NCI-H2029 (cell line): Measurements from ENCODE around the gene LCN12.

Experiments used
- DNase-seq: peaks from one replicate; lab custom pipeline; 2025; lab: John Stamatoyannopoulos, UW

Gene LCN12

DNA sequence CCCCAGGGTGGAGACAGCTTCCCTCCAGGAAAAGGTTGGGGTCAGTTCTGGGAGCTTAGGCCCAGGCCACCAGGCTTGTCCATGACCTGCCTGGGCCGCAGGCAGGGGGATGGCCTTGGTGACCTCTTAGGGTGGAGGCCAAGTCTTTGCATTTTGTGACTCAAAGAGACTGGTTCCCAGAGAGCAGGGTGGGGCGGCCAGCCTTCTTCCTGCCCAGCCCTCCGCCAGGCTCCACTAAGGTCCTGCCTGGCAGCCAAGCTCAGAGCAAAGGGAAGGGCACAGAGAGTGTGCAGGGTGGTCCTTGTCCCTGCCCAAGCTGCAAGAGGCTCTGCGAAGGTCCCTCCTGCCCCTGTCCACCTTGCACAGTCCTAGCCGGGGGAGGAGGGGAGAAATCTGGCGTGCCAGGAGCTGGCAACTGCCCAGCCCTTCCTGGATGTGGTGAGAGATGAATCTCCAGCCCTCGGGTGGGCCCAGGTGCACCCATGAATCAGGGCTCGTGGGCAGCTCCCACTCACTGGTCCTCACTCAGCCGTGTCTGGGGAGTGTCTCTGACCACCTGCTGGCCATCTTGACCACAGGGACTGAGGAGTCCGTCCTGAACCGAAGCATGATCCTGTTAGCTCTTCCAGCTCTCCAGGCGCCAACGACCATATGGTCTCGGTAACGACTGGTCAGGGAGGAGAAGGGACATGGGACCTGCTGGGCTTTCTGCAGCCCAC, 22.9 kb downstream of the LCN12 start:
- DNase-seq, result no peak

DNA sequence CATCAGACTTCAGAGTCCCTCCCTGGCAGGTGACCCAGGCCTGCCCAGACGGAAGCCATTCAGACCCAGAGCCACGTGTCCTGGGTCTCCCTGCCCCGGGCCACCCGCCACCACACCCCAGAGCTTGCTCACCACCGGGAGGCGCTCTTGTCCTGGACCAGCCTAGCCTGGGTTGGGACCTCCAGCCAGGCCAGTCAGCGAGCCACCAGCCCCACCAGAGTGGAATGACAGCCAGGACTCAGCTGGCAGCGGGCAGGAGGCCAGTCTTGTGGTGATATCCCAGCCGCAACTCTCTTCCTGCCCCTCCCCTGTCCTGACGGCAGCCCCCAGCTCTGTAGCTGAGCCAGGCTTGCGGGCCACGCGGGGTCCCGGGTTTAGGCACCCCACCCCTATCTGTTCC, 23.6 kb downstream of the LCN12 start:
- DNase-seq, result no peak

DNA sequence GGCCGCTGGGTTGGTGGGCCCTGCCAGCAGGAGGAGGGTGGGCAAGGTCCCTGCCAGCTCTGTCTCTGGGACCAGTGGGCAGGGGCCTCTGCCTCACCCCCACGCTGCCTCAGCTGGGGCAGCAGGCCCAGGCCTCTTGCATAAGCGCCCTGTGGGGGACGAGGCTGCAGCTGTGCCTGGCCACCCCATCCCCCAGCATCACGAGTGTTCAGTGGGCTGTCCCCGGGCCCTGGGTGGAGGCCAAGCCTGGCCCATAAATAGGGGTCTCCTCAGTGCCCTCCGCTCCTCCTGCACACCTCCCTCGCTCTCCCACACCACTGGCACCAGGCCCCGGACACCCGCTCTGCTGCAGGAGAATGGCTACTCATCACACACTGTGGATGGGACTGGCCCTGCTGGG, 25.1 kb downstream of the LCN12 start, which contains the start of gene PTGDS:
PTGDS (plus strand) TSS at position 282 of the 400 bp plus-strand sequence; CDS start at position 357, 75 bp downstream.
- no peak for DNase-seq

DNA sequence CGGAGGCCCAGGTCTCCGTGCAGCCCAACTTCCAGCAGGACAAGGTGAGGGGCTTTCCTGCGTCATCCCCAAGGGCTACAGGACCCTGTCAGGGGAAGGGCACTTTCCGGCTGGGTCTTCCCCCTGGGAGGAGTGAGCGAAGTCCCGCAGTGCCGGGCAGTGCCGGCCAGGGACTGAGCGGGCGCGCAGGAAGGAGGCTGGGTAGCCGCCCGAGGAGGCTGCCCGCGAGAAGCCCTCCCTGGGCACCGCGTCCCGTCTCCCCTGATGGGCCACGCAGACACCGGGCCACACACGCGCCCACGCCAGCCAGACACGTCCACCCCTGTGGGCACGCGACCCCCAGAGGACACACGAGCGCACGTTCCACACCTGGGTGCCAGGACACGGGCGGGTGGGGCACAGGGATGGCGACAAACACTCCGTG, 25.6 kb downstream of the LCN12 start:
- DNase-seq, result no peak

DNA sequence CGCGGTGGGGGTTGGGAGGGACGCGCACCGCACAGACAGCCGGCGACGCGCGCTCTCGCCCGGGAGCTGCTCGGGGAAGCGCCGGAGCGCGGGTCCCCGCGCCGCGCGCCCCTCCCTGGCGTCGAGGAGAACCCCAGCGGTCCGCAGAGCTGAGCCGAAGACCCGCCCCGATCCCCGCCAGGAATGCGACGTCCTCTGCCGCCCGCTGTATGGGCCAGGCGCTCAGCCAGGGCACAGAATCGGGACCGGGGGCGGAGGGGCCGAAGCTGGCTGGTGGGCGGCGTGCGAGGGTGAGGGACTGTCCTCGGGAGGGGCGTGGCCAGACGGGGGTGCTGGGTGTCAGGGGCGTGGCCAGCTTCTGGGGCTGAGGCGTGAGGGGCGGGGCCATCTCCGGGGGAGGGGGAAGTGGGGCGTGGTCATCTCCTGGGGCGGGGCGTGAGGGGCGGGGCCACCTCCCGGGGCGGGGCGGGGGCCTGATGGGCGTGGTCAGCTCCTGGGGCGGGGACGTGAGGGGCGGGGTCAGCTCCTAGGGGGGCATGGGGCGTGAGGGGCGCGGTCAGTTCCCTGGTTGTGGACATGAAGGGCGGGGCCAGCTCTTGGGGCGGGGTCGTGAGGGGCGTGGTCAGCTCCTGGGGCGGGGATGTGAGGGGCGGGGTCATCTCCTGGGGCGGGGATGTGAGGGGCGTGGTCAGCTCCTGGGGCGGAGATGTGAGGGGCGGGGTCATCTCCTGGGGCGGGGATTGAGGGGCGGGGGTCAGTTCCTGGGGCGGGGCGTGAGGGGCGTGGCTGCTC, 26.2 kb downstream of the LCN12 start:
- peak; percentile 58 for DNase-seq

DNA sequence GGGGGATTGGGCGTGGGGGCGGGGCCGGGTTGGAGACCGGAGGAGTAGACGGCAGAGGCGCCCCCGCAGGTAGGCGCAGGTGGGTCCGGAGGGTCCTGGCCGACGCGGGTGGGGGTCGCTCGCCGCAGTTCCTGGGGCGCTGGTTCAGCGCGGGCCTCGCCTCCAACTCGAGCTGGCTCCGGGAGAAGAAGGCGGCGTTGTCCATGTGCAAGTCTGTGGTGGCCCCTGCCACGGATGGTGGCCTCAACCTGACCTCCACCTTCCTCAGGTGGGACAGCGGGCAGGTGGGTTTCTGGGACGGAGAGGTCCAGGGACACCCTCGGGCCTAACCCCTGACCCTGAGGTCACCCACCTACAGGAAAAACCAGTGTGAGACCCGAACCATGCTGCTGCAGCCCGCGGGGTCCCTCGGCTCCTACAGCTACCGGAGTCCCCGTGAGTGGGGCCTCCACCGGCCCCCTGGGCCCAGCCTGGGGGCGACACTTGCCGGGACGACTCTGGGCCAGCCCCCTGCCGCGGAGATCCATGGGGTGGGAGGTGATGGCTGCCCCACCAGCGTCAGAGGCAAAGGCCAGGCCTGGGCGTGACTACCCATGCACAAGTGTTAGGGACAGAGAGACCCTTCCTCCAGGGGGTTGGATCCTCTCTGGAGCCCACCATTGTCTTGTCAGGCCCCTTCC, 26.9 kb downstream of the LCN12 start:
- no peak for DNase-seq

DNA sequence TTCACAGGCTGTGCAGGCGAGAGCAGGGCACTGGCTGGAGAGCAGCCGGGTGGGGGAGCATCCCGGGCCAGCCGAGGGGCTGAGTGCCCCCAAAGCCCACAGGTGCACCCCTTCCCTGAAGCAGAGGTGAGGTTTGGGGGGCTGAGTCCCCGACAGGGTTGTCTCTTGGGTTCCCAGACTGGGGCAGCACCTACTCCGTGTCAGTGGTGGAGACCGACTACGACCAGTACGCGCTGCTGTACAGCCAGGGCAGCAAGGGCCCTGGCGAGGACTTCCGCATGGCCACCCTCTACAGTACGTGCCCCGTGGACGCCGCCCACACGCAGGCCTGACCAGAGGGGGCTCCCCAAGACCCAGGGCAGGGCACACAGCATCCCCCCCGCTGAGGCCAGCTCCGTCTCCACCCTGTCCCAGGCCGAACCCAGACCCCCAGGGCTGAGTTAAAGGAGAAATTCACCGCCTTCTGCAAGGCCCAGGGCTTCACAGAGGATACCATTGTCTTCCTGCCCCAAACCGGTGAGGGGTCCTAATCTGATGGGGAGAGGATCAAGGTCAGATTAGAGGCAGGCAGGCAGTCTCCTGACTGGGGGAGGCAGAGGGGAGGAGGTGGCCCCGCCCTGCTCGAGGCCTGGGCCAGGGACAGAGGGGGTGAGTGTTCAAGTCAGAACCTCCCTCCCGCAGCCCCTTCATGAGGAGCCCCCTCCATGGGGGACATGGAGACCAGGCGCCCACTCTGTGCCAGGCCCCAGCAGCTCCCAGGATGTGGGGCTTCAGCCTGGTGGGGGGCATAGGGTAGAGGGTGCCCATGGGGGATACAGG, 27.9 kb downstream of the LCN12 start:
- DNase-seq, result no peak

DNA sequence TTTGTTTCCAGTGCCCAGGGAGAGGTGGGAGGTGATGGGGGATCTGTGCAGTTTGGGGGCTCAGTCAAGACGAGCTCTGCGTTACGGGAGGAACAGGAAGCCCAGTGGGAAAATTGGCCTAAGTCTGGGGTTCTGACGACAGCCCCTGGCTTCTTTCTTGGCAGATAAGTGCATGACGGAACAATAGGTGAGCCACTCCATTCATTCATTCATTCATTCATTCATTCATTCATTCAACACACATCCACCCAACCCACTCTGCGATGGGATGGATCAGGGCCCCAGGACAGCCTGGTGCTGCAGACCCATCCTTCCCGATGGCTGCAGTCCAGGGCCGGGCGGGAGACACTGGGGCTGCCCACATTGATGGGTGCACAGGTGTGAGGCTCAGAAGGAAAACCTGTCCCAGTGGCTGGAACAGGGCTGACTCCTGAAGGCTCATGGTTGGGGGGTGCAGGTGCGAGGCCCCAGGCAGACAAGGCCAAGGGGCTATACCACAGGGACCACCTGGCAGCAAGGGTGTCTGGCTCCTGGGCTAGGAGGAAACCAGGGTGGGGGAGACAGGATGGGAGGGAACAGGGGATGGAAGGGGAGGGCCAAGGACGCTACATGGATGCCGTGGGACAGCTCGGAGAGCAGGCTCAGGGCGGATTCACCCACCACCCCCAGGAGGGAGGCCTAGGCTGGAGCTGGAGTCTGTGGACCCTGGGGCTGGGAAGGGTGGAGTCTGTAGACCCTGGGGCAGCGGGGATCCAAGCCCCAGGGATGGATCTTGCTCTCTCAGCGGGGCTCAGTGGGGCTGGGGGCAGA, 28.8 kb downstream of the LCN12 start:
- DNase-seq, result no peak

DNA sequence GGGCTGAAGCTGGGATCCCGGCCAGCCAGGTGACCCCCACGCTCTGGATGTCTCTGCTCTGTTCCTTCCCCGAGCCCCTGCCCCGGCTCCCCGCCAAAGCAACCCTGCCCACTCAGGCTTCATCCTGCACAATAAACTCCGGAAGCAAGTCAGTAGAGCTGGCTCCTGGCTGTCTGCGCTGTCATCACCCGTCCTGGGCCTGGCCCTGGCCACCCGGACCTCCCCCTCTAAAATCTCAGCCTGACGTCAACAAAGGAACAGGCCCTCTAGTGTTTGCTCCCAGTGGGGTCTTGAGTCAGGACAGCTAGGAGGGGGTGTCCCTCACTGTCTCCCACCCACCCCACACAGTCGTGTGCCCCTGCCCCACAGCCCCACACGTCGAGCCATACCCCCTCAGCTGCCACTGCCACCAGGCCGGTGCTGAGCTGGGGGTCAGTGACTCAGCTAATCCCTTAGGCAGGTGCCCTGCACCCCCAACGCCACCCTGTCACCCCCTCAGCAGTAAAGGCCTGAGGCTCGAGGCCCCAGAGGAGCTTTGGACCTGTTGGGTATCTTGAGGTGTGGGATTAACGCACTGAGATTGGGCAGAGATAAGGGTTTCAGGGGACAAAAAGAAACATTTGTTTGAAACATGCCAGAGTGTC, 29.6 kb downstream of the LCN12 start:
- DNase-seq, result no peak

DNA sequence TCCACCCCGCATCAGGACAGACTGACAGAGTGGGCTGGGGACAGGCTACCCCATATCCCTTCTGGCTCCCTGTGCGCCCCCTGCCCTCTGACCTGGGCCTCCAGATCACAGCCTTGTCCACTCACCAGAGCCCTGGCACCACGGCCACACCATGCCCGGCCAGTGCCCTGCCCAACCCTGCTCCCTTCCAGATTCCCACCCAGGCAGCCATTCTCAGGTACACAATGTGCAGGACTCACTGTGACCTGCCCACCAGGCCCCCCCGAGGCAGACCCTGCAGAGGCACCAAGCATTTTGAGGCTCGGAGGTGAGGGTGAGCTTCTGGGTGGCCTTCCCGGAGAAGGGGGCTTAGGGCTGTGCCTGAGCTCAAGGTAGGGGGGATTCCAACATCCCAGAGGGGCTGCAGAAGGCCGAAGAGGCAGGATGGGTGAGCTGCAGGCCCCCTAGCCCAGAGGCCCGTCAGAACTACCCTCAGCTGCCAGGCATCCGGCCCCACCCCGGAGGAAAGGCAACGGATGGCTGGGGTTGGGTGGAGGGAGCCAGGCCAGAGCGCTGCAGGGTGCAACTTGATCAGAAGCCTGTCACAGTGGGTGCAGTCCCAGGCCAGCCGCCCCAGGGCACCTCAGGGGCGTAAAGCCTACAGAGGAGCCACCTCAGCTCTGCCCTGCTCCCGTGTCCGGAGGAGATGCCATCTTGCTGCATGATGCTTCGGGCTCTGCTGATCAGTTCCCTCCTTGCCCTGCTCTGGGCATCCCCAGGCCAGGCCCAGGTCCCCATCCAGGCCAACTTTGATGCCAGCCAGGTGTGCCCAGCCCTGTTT, 30.4 kb downstream of the LCN12 start, which contains the start of gene LCNL1:
LCNL1 (plus strand) TSS at position 762 of the 820 bp plus-strand sequence. CDS start 594 bp downstream, outside the sequence.
- DNase-seq, result no peak

DNA sequence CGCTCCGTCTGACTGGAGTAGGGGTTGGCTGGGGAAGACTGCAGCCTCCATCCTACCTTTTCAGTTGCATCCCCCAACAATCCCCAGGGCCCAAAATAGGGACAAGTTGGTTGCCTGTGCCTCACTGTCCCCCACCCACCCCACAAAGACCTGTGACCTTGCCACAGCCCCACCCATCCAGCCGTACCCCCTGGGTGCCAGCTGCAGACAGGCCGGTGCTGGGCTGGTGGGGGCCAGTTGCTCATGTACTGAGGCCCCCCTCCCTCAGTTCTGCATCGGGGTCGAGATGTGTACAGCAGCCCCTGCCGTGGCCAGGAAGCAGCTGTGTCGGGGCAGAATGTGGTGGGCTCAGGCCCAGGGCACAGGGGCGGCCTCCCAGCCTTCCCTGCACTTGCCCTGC, 31.1 kb downstream of the LCN12 start:
- DNase-seq, result no peak

DNA sequence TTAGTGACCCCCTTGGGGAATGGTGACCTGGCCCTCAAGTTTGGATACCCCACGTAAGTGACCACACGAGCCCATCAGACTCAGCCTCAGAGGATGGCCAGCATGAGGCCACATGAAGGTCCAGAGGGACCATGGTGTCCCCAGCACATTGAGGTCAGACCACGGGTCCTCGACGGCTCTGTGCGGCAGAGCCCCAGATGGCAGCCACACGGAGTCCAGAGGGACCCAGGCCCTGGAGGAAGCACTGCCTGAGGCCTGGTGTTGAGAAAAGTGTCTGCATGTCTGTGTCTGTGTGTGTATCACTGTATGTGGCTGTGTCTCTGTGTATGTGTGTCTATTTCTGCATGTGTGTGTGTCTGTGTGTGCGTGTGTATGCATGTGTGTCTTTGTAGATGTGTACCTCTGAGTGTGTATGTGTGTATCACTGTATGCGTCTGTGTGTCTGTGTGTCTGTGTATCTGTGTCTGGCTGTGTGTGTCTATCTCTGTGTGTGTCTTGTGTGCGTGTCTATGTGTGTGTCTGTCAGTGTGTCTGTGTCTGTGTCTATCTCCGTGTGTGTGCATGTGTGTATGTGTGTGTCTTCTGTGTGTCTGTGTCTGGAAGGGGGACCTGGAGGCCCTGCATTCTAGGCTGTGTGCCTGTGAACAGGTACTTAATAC, 31.7 kb downstream of the LCN12 start:
- no peak for DNase-seq

DNA sequence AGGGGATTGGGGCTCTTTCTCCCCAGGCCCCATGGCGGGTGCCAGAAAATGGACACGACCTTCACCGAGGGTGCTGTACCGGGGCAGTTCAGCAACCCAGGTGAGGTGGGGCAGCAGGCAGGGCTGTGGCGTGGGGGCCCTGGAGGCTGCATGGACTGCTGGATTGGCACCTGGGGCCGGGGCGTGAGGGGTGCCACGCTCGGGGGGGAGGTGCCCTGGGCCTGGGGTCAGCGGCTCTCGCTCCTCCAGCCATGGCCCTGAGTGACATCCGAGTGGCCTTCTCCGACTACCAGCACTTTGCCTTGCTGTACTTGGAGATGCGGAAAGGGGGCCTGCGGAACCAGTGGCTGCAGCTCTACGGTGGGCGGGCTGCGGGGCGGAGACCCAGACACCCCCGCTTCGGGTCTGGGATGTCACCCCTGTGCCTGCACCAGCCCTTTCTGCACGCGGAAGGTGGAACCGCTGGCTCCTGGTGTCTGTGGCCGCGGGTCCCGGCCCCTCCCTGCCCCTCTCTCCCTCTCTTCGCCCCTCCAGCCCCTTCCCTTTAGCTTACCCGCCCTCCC, 32.5 kb downstream of the LCN12 start:
- DNase-seq, result no peak

DNA sequence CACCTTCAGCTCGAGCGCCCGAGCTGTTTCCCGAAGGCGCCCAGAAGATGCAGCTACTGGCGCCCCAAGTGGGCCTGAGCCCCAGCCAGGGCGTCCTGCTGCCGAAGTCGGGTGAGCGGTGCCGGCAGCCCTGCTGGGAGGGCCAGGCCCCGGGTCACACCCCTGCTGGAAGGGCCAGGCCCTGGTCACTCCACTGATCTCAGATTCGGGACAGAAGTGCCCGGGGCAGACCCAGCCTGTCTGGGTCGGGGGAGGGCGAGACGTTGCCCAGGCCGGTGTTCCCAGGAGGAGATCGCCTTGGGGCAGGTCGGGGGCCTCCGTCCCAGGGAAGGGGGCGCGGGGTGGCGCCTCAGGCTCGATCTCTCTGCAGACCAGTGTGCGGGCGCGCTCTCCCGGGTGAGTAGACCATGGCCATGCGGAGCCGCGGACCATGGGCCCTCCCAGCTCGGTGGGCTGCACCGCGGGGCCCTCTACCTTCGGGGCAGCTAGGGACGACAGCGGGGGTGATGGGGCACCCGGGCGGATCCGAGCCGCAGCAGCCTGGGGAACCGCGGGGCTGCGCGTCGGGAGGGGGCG, 33.0 kb downstream of the LCN12 start:
- DNase-seq, result no peak

DNA sequence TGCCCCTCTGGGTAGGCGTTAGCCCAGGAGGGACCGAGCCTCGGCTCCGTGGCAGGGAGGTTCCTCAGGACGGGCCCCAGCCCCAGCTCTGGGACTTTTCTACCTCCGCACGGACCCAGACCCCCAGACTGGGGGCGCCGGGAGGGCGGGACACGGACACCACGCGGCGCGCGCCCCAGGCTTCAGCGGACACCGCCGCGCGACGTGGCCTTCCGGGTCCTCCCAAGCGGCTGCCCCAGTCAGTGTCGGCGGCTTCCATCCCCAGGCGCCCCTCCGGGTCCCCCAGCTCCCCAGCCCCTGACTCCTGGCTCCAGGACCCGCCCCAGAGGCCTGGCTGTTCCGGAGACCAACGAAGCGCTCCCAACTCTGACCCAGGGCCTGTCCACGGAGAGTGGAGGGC, 33.8 kb downstream of the LCN12 start:
- no peak for DNase-seq

DNA sequence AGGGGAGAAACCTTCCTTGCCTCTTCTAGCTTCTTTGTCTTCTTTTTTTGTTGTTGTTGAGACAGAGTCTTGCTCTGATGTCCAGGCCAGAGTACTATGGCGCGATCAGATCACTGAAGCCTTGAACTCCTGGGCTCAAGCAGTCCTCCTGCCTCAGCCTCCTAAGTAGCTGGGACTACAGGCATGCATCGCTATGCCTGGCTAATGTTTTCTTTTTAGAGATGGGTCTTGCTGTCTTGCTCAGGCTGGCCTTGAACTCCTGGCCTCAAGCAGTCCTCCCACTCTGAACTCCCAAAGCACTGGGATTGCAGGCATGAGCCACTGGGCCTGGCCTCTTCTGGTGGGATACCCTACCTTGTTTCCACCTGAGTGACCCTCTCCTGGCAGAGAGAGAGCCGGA, 36.8 kb downstream of the LCN12 start:
- DNase-seq, result no peak

DNA sequence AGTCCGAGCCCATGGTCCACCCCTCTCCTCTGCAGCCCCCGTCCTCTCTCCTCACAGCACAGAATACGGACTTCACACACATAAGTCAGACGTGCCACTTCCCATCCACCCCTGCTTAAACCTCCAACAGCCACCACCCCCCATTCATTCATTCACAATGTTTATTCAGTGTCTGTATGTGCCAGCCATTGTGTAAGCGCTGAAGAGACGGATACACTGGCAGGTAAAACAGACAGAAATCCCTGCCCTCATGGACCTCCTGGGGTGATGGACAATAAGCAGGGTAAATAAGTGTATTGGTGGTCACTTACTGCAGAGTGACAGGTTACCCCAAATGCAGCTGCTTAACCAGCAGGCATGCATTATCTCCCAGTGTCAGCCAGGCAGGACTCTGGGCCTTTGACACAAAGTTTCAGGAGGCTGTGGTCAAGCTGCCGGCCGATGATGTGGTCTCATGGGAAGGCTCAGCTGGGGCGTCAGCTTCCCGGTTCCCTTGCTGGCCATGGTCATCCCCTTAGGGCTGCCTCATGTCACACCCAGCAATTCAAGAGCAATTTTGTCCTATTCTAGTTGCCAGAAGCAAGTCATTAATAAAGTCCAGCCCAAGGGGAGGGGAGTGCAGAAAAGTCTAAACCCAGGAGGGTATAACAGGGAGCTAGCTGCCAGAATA, 38.3 kb downstream of the LCN12 start:
- DNase-seq, result peak; percentile 36
